Rectal smooth muscle tissue (tissue), 1 donor: Measurements from ENCODE around the gene DAO.

Source experiments
- H3K27ac ChIP-seq: one replicate; pipeline ENCODE4 v1.7.0; 2013; ENCODE audit warnings: low read depth, low read length, inconsistent platforms
- H3K27me3 ChIP-seq: one replicate; pipeline ENCODE4 v1.7.0; 2013; ENCODE audit warnings: low read length; ENCODE audit not compliant: control insufficient read depth, insufficient read depth
- H3K36me3 ChIP-seq: one replicate; pipeline ENCODE4 v1.7.0; 2013; ENCODE audit warnings: low read length; ENCODE audit not compliant: control insufficient read depth, insufficient read depth
- H3K4me1 ChIP-seq: one replicate; pipeline ENCODE4 v1.7.0; 2013; ENCODE audit warnings: low read length; ENCODE audit not compliant: control insufficient read depth, insufficient read depth
- H3K4me3 ChIP-seq: one replicate; pipeline ENCODE4 v1.7.0; 2013; ENCODE audit warnings: low read length
- H3K9ac ChIP-seq: one replicate; pipeline ENCODE4 v1.7.0; 2013; ENCODE audit warnings: low read length

The DAO gene

DNA sequence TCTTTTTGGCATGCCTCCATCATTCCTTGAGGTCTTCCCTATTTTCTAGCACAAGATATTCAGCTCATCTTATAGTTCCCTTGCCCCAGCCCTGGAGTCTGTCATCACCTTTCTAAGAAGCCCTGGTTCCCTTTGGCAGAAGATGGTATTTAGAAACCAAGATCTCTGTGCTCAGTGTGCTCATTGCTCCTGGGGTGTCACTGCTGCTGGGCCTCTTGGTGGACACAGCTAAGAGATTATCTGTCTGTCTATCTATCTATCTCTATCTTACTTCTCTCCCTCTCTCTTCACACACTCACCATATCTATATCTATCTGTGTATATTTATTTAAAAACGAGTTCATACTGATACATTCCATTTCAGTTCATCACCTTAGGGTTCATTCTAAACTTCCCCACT, 67.2 kb downstream of the DAO start:
- H3K27me3 ChIP-seq = no peaks in the 10 kb centered on the region
- no peaks in the 10 kb centered on the region for H3K36me3 ChIP-seq
- H3K4me3 ChIP-seq = no peak overlapping the region
- H3K4me1 ChIP-seq = peaks cover 4% of the 10 kb centered on the region
- no peak overlapping the region for H3K27ac ChIP-seq
- no peak overlapping the region for H3K9ac ChIP-seq

GRCh38 chr12:108948367-108948766, 68.5 kb downstream of the DAO start:
- Histone ChIP-seq H3K9ac (no peak overlapping the region), H3K27ac (no peak overlapping the region)

DNA sequence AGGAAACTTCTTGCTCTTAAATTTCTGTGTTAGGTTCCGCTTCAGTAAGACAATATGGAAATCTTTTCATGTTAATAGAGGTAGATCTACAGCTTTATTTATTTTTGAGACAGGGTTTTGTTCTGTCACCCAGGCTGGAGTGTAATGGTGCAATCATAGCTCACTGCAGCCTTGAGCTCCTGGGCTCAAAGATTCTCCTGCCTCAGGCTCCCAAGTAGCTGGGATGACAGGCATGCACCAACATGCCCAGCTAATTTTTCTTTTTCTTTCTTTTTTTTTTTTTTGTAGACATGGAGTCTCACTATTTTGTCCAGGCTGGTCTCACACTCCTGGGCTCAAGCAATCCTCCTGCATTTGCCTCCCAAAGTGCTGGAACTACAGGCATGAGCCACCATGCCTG, 70.1 kb downstream of the DAO start:
- Histone ChIP-seq H3K27ac (no peak overlapping the region), H3K4me3 (no peak overlapping the region), H3K4me1 (peaks cover 4% of the 10 kb centered on the region), H3K9ac (no peak overlapping the region), H3K36me3 (no peaks in the 10 kb centered on the region), H3K27me3 (no peaks in the 10 kb centered on the region)

More at GRCh38 chr12:108948367-108948766, 68.5 kb downstream of the DAO start:
- H3K36me3 ChIP-seq = no peaks in the 10 kb centered on the region
- H3K4me3 ChIP-seq = no peak overlapping the region
- H3K4me1 ChIP-seq = peaks cover 4% of the 10 kb centered on the region
- no peaks in the 10 kb centered on the region for H3K27me3 ChIP-seq
